K562 (cell line): Measurements from ENCODE around the gene TMEM132C. TPM values are rescaled to one million over a fixed set of nuclear protein-coding genes. Genes with fewer than 3 reads are reported as not detected.

Experiments used
- NKRF ChIP-seq: fragments of 450-650 bp; IDR thresholded peaks from 2 replicates; pipeline ENCODE4 v1.6.1; 2016; ENCODE audit warnings: borderline replicate concordance
- polyA plus RNA-seq, 8 experiments: library from polyadenylated mRNA; depleted of rRNA in 4 of 8; stranded (reverse) in 5 of 8; unstranded in 3 of 8; fragments of >200 nt; fragmentation: Nextera tagmentation in 2 of 8; fragmentation: Illumina TruSeq in 1 of 8; extraction: Ambion mirVana in 2 of 8; extraction: Trizol in 1 of 8; gene quantifications; 2 replicates each; pipeline versions ENCODE4 v1.2.1 to v1.2.3, GENCODE V29; 2011 to 2014; ENCODE audit warnings: inconsistent platforms in 1 of 8, missing spikeins in 1 of 8
- total RNA-seq, 7 experiments: library from RNA; depleted of rRNA in 6 of 7; stranded (reverse); fragments of >200 nt in 6 of 7; fragmentation: Illumina TruSeq in 2 of 7; extraction: Trizol in 2 of 7; gene quantifications; 2 replicates each; pipeline versions ENCODE4 v1.2.1 to v1.2.3, GENCODE V29; 2011 to 2021; ENCODE audit warnings: low replicate concordance in 1 of 7
- TF ChIP-seq, protein P1 (sequence below), 2 experiments: fragments of 450-650 bp; formaldehyde crosslinking in 1 of 2; IDR thresholded peaks; 2 replicates each; pipeline versions ENCODE4 v1.4.0 to v1.6.1; 2014 to 2020; ENCODE audit warnings: mild to moderate bottlenecking in 2 of 2, borderline replicate concordance in 1 of 2, low read depth in 1 of 2

Gene TMEM132C
- total and polyA plus RNA-seq, 9 of the 15 experiments (the other 6 are each of a cell fraction or from before 2014, with no cell fraction given) = not detected

DNA sequence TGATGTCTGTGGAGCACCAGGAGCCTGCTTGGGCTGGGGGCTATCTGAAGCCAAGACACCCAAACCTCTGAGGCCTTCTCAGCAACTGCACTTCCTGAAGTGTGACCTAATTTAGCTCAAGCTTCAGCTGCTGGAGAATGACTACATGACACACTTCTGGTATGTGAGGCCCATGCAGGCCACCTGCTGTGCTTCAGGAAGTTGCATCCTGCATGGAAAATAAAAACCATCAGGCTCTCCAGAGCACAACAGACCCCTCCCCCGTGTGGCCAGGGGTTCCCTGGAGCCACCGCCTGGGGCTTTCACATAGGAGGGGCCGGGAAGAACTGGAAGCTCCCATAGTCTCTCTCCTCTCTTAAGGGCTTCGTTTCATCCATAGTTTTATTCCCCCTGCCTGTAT, 339.1 kb downstream of the TMEM132C start (continued):
- no peak for TF ChIP-seq NKRF
- TF ChIP-seq, protein P1, sequence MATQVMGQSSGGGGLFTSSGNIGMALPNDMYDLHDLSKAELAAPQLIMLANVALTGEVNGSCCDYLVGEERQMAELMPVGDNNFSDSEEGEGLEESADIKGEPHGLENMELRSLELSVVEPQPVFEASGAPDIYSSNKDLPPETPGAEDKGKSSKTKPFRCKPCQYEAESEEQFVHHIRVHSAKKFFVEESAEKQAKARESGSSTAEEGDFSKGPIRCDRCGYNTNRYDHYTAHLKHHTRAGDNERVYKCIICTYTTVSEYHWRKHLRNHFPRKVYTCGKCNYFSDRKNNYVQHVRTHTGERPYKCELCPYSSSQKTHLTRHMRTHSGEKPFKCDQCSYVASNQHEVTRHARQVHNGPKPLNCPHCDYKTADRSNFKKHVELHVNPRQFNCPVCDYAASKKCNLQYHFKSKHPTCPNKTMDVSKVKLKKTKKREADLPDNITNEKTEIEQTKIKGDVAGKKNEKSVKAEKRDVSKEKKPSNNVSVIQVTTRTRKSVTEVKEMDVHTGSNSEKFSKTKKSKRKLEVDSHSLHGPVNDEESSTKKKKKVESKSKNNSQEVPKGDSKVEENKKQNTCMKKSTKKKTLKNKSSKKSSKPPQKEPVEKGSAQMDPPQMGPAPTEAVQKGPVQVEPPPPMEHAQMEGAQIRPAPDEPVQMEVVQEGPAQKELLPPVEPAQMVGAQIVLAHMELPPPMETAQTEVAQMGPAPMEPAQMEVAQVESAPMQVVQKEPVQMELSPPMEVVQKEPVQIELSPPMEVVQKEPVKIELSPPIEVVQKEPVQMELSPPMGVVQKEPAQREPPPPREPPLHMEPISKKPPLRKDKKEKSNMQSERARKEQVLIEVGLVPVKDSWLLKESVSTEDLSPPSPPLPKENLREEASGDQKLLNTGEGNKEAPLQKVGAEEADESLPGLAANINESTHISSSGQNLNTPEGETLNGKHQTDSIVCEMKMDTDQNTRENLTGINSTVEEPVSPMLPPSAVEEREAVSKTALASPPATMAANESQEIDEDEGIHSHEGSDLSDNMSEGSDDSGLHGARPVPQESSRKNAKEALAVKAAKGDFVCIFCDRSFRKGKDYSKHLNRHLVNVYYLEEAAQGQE (IDR thresholded peaks at IDR 0.05; ENCODE audit: borderline replicate concordance) = no peak
- TF ChIP-seq, protein P1 (CRISPR knock-in tag; IDR thresholded peaks at IDR 0.05; ENCODE audit: low read depth) = no peak
